ENCODE measurements around the gene SDC1. TPM values are rescaled to one million over a fixed set of nuclear protein-coding genes. Genes with fewer than 3 reads are reported as not detected.

The SDC1 gene
- total RNA-seq, 4 donors from 2014 or later = 21.9 to 28.0 (median 24.7) TPM

- intact Hi-C loops (cut with DNase I) = no loop called here
- no peak overlapping the region for H3K4me3 ChIP-seq (replicated peaks in 1 of 3)
- no peaks in the 10 kb centered on the region for H3K9me3 ChIP-seq
- WGBS, 2 donors = 76 to 85% methylated on average over 10 of the region's 10 CpGs
- no peaks in the 10 kb centered on the region for H3K36me3 ChIP-seq
- no peak for DNase-seq
- TF ChIP-seq CTCF (IDR thresholded peaks at IDR 0.05) = no peak
- no peak for TF ChIP-seq POLR2A (IDR thresholded peaks at IDR 0.05)
- H3K27ac ChIP-seq = peak overlapping the region in 1 of 3 donors; percentile 36
- peaks cover 6 to 25% of the 10 kb centered on the region in 2 donors for H3K4me1 ChIP-seq
- no peaks in the 10 kb centered on the region for H3K27me3 ChIP-seq
Measured at GRCh38 chr2:20178666-20179465, 46.1 kb downstream of the SDC1 start.

GRCh38 chr2:20178249-20178607 is 46.7 kb downstream of the SDC1 start:
- Histone ChIP-seq H3K27ac (peak overlapping the region in 1 of 3 donors; percentile 36), H3K36me3 (no peaks in the 10 kb centered on the region), H3K9me3 (no peaks in the 10 kb centered on the region), H3K27me3 (no peaks in the 10 kb centered on the region), H3K4me1 (peaks cover 0 to 19% of the 10 kb centered on the region in 2 donors), H3K4me3 (replicated peaks in 1 of 3) (no peak overlapping the region)
- TF ChIP-seq CTCF (IDR thresholded peaks at IDR 0.05) (no peak), POLR2A (IDR thresholded peaks at IDR 0.05) (no peak)
- intact Hi-C loops (cut with DNase I) = no loop called here
- WGBS, 2 donors = 62% methylated on average over 13 to 14 of the region's 14 CpGs
- peak; percentile 36 to 48 for DNase-seq

GRCh38 chr2:20177556-20178248 is 47.2 kb downstream of the SDC1 start:
- Histone ChIP-seq H3K9me3 (no peaks in the 10 kb centered on the region), H3K4me3 (replicated peaks in 1 of 3) (no peak overlapping the region), H3K4me1 (peaks cover 0 to 13% of the 10 kb centered on the region in 2 donors), H3K27ac (peak overlapping the region in 1 of 3 donors; percentile 36), H3K27me3 (no peaks in the 10 kb centered on the region), H3K36me3 (no peaks in the 10 kb centered on the region)
- TF ChIP-seq POLR2A (IDR thresholded peaks at IDR 0.05) (no peak), CTCF (IDR thresholded peaks at IDR 0.05) (no peak)
- DNase-seq = no peak
- WGBS, 2 donors = 93 to 94% methylated on average over 9 of the region's 10 CpGs
- intact Hi-C loops (cut with DNase I) = no loop called here

- H3K4me3 ChIP-seq (replicated peaks in 1 of 3) = no peak overlapping the region
- peaks cover 0 to 9% of the 10 kb centered on the region in 2 donors for H3K4me1 ChIP-seq
- no peaks in the 10 kb centered on the region for H3K27me3 ChIP-seq
- no peak overlapping the region for H3K27ac ChIP-seq
- H3K36me3 ChIP-seq = no peaks in the 10 kb centered on the region
- intact Hi-C loops (cut with DNase I) = no loop called here
- no peak for DNase-seq
- H3K9me3 ChIP-seq = no peaks in the 10 kb centered on the region
- 93 to 95% methylated on average over 5 of the region's 5 CpGs for WGBS, 2 donors
- TF ChIP-seq CTCF (IDR thresholded peaks at IDR 0.05) (no peak), POLR2A (IDR thresholded peaks at IDR 0.05) (no peak)
Measured at GRCh38 chr2:20176760-20177159, 48.2 kb downstream of the SDC1 start.

GRCh38 chr2:20175931-20176330 is 49.0 kb downstream of the SDC1 start:
- Histone ChIP-seq H3K4me3 (replicated peaks in 1 of 3) (no peak overlapping the region), H3K4me1 (peaks cover 0 to 9% of the 10 kb centered on the region in 2 donors), H3K27ac (no peak overlapping the region), H3K9me3 (no peaks in the 10 kb centered on the region), H3K27me3 (no peaks in the 10 kb centered on the region), H3K36me3 (no peaks in the 10 kb centered on the region)
- WGBS, 2 donors = 89 to 94% methylated on average over 3 of the region's 3 CpGs
- DNase-seq = no peak
- intact Hi-C loops (cut with DNase I) = no loop called here
- TF ChIP-seq POLR2A (IDR thresholded peaks at IDR 0.05) = no peak
- no peak for TF ChIP-seq CTCF (IDR thresholded peaks at IDR 0.05)

All from thyroid gland (tissue), 4 donors.